NCI-H2227 (cell line): ENCODE results near the gene LCE2B.
"Not testable (repeated sequence)": the region's sequence is repeated elsewhere in the genome, so short reads cannot be mapped to it uniquely, and the experiment has no call there.

Source experiments
- DNase-seq: peaks from one replicate; lab custom pipeline; 2025; ENCODE audit not compliant: unreplicated experiment; lab: John Stamatoyannopoulos, UW

Gene LCE2B, protein sequence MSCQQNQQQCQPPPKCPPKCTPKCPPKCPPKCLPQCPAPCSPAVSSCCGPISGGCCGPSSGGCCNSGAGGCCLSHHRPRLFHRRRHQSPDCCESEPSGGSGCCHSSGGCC

GRCh38 chr1:152685823-152686222, at the start of gene LCE2B:
LCE2B (plus strand) TSS chr1:152686123; CDS start chr1:152686844, 721 bp downstream.
- DNase-seq: not testable (repeated sequence)

DNA sequence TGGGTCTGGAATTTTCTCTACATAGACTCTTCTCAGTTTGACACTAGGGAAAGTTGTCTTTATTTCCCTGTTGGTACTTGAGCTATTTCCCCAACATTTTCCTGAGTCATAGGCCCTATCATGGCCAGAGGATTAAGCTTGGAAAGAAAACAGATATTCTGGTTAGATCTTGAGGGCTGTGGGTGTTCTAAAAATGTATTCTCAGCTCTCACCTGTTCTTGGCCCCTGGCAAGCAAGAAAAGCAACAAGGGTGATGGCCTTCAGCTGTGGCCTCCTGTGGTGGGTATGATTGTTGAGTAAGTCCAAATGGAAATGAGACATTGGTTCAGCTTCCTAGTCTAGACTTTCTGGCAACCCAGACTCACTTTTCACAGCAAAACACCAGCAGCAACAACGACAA, 45.6 kb upstream of the LCE2B start:
- DNase-seq: no peak

DNA sequence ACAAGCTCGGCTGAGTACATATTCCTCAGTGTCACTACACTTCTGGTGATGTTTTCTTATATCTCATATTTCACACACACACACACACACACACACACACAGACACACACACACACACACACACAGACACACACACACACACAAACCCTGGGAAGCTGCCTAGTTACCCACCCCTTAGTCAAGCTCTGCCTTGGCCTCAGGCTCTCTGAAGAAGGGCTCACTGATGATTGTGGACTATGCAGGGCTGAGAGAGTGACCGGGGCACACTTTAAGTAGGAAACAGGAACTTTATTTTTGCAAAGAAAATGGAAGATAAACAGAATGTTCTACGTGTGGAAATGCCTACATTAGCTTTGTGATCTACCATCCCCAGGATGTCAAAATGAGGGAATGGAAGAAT, 42.0 kb upstream of the LCE2B start:
- DNase-seq: no peak

DNA sequence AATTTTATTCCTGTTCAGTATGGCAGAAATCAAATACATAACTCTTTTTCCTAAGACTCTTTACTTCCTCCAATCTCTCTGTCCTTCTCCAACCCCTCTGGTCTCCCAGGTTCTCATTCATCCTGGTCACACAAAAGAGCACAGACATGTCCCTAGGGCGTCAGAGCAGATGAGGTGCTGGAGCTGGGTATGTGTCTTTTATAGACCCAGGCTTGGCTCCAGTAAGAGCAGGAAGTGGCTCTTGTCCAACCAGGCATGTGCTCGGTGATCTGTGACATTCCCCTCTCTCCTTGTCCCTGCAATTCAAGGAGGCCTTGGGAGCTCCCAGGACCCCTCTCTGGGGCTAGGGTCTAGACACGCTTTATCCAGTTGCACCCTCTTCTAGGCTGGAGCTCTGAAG, 40.8 kb upstream of the LCE2B start:
- no peak for DNase-seq

- no peak for DNase-seq
These were observed 39.3 kb upstream of the LCE2B start for GRCh38 chr1:152646656-152647055.

DNA sequence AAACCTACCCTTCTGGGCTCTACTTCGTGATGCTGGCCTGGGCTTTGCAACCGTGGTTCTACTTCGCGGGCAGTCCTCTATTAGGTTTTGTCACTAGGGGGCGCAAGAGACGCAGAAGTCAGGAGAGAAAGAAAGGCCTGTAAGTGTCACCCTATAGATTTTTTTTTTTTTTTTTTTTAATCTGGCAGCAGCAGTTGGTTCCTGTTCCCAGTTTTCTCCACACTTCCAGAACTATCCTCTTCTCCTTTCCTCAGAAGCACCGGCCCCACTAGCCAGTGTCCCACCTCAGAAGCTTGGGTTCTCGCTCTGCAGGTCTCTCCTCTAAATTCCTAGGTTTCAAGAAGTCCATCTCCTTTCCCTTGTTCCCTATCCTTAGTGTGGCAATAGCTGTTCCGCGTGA, 31.8 kb upstream of the LCE2B start:
- DNase-seq: no peak

DNA sequence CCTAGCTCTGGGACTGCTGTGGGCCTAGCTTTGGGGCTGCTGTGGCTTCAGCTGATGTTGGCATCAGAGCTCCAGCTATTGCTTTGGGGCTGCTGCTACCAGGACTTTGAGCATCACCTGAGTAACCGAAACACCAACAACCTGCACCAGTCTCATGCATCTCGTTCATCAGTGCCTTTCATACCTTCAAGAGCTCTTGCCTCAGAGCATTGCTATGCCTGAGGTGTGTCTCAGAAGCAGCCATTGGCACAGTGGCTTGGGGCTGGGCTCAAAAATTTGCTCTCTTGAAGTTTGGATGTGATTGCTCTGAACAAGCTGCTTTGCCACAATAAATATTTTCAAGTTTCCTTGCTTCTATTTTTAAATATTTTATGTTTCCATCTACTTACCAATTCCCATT, 29.5 kb upstream of the LCE2B start:
- no peak for DNase-seq

- DNase-seq: no peak
These were observed 28.2 kb upstream of the LCE2B start for GRCh38 chr1:152657677-152658076.

- DNase-seq: no peak
These were observed 27.3 kb upstream of the LCE2B start for GRCh38 chr1:152658649-152659048.

- DNase-seq: no peak
These were observed 22.8 kb upstream of the LCE2B start, which contains the start of gene LCE2D for GRCh38 chr1:152663098-152663497. LCE2D (plus strand) TSS chr1:152663380; CDS start chr1:152664106, 726 bp downstream.

- not testable (repeated sequence) for DNase-seq
These were observed 19.8 kb upstream of the LCE2B start for GRCh38 chr1:152666171-152666570.

GRCh38 chr1:152667648-152668047, 18.3 kb upstream of the LCE2B start:
- no peak for DNase-seq

DNA sequence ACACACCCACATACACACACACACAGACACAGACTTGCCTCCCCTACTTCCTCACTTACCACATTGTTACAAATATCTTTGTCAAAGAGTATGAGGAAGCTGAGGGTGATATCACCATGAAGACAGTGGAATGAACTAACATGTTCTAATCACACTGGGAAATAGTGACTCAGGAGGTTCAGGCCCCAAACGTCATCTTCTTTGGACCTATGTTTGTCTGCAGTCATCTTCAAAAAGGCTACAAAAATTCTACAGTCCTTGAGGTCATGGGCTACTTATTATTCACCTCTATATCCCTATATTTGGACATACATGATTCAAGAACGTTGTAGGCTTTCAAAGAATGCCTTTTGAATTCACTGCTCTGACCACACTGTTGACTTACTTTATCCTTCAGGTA, 12.9 kb upstream of the LCE2B start:
- no peak for DNase-seq

DNA sequence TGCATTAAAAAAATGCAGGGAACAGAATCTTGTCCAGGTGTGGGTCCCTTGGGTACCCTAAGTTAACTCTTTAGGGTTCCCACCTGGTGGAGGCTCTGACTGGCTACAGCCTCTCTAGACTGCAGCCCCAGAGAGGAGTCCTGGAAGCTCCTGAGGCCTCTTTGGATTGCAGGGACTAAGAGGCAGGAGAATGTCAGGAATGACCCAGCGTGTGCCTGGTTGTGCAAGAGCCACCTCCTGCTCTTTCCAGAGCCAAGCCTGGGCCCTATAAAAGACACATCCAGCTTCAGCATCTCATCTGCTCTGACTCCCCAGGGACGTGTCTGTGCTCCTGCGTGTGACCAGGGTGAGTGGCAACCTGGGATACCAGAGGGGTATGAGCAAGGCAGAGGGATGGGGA, 10.9 kb upstream of the LCE2B start, which contains the start of gene LCE2C:
TSS of gene LCE2C (plus strand) at position 297 of the 400 bp plus-strand sequence. CDS start 737 bp downstream, outside the sequence.
- DNase-seq: not testable (repeated sequence)

DNA sequence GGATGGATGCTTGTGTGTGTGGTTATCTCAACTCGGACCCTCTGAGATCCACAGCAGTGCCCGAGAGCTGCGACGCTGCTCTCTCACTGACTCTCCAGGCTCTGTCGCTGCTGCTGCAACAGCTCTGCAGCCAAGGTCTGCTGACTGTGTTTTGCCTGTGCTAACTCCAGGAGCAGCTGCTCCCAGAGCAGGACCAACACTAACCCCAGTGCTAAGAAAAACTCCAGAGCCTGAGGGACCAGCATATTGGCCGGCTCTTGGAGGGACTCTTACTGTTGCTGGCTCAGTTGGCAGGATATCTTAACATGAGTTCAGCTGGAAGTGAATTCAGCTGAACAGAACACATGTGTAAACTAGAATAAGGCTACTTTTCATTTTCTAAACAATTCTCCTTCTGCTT, 6.5 kb upstream of the LCE2B start:
- DNase-seq: no peak

DNA sequence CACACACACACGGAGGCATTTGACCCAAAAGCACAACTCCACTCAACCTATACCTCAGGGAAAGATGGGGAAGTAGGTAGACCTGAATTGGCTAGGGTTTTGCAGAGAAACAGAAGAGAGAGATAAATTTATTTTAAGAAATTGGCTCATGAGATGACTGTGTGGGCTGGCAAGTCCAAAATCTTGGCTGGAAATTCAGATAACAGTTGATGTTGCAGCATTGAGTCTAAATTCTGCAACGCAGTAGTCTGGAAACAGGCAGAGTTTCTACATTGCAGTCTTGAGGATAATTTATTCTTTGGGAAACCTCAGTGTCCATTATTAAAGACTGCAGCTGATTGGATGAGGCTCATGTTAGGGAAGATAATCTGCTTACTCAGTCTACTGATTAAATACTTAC, 4.3 kb upstream of the LCE2B start:
- no peak for DNase-seq

DNA sequence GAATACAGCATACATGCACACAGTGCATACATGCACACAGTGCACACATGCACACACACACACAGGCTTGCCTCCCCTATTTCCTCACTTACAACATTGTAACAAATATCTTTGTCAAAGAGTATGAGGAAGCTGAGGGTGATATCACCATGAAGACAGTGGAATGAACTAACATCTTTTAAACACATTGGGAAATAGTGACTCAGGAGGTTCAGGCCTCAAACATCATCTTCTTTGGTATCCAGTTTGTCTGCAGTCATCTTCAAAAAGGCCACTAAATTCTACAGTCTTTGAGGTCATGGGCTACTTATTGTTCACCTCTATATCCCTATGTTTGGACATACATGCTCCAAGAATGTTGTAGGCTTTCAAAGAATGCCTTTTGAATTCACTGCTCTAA, 2.1 kb upstream of the LCE2B start:
- DNase-seq: no peak

DNA sequence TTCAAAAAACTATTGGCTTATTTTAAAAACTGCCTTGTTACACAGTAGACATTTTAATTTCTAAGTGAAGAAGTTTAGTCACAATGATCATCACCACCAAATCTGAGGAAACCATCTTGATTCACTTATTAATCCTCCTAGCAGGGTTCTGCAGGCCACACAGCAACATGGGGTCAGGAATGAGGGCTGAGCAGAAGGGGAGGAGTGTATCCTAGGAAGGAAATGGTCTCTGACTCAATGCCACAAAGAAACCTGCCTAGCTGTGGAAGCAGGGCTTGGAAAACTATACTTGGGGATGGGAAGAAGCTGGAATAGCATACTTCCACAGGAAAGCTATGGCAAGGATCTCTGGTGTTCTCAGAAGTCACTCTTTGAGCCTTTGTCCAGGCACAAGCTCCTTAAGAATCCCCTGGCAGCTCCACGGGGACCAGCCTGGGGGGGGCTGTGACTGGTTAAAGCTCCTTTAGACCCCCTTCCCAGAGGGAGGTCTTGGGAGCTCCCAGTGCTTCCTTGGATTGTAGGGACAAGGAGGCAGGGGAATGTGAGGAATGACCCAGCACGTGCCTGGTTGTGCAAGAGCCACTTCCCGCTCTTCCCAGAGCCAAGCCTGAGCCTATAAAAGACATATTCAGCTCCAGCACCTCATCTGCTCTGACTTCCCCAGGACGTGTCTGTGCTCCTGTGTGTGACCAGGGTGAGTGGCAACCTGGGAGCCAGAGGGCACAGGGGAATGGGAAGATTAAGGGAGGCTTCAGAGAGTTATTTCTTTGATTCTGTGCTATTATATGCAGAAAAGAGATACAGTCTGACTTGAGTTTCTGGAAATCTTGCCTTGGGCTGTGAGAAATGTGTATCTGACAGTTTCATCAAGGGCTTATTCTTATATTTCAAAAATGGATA, 12.0 kb downstream of the LCE2B start, which contains the start of gene LCE2A:
TSS of gene LCE2A (plus strand) at position 645 of the 900 bp plus-strand sequence. CDS start 557 bp downstream, outside the sequence.
- no peak for DNase-seq

DNA sequence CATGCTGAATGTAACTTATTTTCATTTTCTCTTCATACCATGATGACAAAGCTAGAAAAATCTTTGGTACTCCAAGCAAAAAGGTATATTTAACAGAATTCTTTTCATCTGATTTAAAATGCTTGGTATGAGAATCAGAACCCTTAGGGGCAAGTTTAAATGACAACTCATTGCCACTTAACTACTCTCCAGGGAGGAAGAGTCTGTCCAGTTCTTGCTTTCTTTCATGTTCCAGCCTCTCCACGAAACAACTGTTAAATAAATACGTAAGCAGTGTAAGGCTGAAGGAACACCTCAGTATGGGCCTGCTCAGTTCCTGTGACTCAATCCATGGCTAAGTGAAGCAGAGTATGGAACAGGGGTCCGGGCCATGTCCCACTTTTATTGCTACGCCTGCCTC, 13.8 kb downstream of the LCE2B start:
- no peak for DNase-seq

GRCh38 chr1:152707860-152708259, 21.9 kb downstream of the LCE2B start, which contains the start of gene LCE4A:
LCE4A (plus strand) TSS chr1:152708160; CDS start chr1:152709076, 916 bp downstream.
- no peak for DNase-seq

- no peak for DNase-seq
These were observed 32.3 kb downstream of the LCE2B start for GRCh38 chr1:152718238-152718637.

- DNase-seq: no peak
These were observed 39.3 kb downstream of the LCE2B start for GRCh38 chr1:152725261-152725660.
